SH-SY5Y (cell line): Measurements from ENCODE around the gene EFHD2.

Source experiments
- GATA2 ChIP-seq: IDR thresholded peaks from 2 replicates; pipeline ENCODE4 v1.6.1; 2011; ENCODE audit warnings: mild to moderate bottlenecking, low read depth, low read length
- GATA3 ChIP-seq: IDR thresholded peaks from 2 replicates; pipeline ENCODE4 v1.6.1; 2011; ENCODE audit warnings: low read depth, mild to moderate bottlenecking, low read length, moderate library complexity

DNA sequence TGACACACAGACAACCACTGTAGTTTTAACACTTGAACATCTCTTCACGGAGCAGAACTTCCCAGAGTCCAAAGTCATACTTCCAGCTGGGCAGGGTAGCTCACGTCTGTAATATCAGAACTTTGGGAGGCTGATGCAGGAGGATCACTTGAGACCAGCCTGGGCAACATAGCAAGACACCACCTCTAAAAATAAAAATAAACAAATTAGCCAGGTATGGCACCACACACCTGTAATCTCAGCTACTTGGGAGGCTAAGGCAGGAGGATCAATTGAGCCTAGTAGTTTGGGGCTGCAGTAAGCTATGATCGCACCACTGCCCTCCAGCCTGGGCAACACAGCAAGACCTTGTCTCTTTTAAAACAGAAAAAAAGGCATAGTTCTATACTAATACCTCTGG lies 24.3 kb upstream of the EFHD2 start:
- TF ChIP-seq GATA2 (no peak), GATA3 (no peak)
